Cardiac muscle cell (in vitro differentiated cells and primary cell): ENCODE results near the gene MAMLD1. TPM values are rescaled to one million over a fixed set of nuclear protein-coding genes. Genes with fewer than 3 reads are reported as not detected.

Experiments used
- DNase-seq, 2 donors: peaks; one replicate each; pipeline versions ENCODE4 v3.0.0 to v3.0.0-alpha.2; 2010 to 2017; ENCODE audit warnings: low read depth in 1 of 2, low spot score in 1 of 2
- H3K27ac ChIP-seq: fragments of 200-600 bp; sonication (generic); 2 replicates; pipeline ENCODE4 v1.5.1; 2016
- H3K27me3 ChIP-seq: fragments of 200-600 bp; sonication (generic); 2 replicates; pipeline ENCODE4 v1.6.0; 2016; ENCODE audit warnings: control low read depth
- H3K36me3 ChIP-seq: fragments of 200-600 bp; sonication (generic); 2 replicates; pipeline ENCODE4 v1.5.1; 2016; ENCODE audit warnings: control low read depth
- H3K4me1 ChIP-seq: fragments of 200-600 bp; sonication (generic); 2 replicates; pipeline ENCODE4 v1.8.1; 2017; ENCODE audit warnings: low read depth, mild to moderate bottlenecking, mixed run types
- H3K4me3 ChIP-seq: fragments of 200-600 bp; sonication (generic); 2 replicates; pipeline ENCODE4 v1.5.1; 2016; ENCODE audit warnings: mild to moderate bottlenecking
- H3K9me3 ChIP-seq: fragments of 200-600 bp; sonication (generic); 2 replicates; pipeline ENCODE4 v1.5.1; 2017; ENCODE audit warnings: low read depth, mild to moderate bottlenecking, control low read depth
- polyA plus RNA-seq: library from polyadenylated mRNA; unstranded; fragments of >200 nt; fragmentation: Nextera tagmentation; extraction: Ambion mirVana; gene quantifications from 2 replicates; pipeline ENCODE4 v1.2.1, GENCODE V29; 2016
- total RNA-seq: library from RNA; depleted of rRNA; stranded (reverse); fragments of >200 nt; gene quantifications from 2 replicates; pipeline ENCODE4 v1.2.3, GENCODE V29; 2016
- TF ChIP-seq, protein P1 (sequence below): IDR thresholded peaks from 2 replicates; pipeline ENCODE4 v1.5.1; 2012; ENCODE audit warnings: low read depth, mild to moderate bottlenecking, low read length

The MAMLD1 gene
- total and polyA plus RNA-seq, 2 experiments from 2014 or later: 0.15 to 0.48 TPM

DNA sequence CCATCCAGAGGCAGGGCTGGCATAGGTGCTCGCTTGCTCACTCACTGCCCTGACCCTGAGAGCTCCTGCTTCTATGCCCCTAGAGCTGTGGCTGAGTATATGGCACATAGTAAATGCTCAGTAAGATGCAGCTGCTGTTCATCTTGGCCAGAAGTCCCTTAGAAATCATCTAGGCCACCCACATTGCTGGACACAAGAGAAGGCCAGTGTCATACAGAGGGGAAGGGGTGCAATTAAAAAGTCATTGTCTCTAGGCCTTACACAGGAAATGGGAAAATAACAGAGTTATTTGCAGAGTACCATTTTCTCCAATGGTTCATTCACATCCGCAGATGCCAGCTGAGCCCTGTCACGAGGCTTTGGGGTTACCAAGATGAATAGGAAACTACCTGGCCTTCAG, 88.8 kb downstream of the MAMLD1 start:
- TF ChIP-seq, protein P1, sequence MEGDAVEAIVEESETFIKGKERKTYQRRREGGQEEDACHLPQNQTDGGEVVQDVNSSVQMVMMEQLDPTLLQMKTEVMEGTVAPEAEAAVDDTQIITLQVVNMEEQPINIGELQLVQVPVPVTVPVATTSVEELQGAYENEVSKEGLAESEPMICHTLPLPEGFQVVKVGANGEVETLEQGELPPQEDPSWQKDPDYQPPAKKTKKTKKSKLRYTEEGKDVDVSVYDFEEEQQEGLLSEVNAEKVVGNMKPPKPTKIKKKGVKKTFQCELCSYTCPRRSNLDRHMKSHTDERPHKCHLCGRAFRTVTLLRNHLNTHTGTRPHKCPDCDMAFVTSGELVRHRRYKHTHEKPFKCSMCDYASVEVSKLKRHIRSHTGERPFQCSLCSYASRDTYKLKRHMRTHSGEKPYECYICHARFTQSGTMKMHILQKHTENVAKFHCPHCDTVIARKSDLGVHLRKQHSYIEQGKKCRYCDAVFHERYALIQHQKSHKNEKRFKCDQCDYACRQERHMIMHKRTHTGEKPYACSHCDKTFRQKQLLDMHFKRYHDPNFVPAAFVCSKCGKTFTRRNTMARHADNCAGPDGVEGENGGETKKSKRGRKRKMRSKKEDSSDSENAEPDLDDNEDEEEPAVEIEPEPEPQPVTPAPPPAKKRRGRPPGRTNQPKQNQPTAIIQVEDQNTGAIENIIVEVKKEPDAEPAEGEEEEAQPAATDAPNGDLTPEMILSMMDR: no peak
- H3K36me3 ChIP-seq: no peaks in the 10 kb centered on the region
- H3K27me3 ChIP-seq: no peaks in the 10 kb centered on the region
- H3K27ac ChIP-seq: no peak overlapping the region
- DNase-seq: no peak
- H3K9me3 ChIP-seq: no peaks in the 10 kb centered on the region
- H3K4me3 ChIP-seq: no peak overlapping the region
- no peaks in the 10 kb centered on the region for H3K4me1 ChIP-seq

DNA sequence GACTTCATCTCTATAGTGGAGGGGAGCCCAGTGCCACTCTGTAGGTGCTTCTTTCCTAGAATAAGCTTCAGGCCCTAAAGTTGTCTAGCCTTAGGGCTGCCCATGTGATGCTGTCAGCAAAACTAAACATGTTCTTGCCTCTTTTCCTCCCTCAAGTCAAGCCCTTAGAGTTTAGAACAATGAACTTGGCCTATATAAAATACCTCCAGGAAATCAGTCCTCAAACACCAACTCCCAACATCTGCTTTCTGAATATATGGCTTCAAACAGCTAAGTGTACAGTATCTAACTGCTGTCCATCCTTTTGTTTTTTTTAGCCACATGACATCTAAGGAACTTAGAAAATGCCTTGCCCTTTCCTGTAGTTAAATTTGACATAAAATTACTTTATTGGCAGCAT, 91.0 kb downstream of the MAMLD1 start:
- Histone ChIP-seq H3K27ac (no peak overlapping the region), H3K4me3 (no peak overlapping the region), H3K4me1 (no peaks in the 10 kb centered on the region), H3K27me3 (no peaks in the 10 kb centered on the region), H3K9me3 (no peaks in the 10 kb centered on the region), H3K36me3 (no peaks in the 10 kb centered on the region)
- no peak for DNase-seq
- TF ChIP-seq, protein P1: no peak

DNA sequence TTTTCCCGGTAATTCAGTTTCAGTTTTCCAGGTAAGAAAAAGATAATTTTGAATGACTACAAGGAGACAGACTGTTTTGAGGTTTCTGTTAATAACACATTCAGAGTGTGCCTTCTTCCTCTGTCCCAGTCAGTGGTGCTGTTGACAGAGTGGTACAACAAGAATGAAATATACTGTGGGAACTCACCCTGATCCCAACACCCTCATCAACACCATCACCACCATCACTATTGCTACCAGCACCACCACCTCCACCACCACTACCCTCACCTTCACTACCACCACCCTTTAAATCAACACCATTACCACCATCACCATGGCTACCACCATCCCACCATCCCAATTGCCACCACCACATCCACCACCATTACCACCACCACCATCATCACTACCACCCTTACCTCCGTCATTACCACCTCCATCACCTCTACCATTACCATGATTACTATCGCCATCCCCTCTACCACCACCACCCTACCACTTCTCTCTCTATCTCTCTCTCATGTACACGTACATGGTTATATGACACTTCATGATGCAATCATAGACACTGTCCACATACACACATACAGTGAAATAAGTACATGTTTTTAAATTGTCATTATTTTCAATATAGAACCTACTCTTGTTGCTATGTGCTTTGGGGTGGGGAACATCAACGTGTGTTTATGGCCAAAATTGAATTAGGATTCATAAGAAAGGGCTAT, 91.5 kb downstream of the MAMLD1 start:
- no peak overlapping the region for H3K4me3 ChIP-seq
- no peaks in the 10 kb centered on the region for H3K27me3 ChIP-seq
- H3K27ac ChIP-seq: no peak overlapping the region
- TF ChIP-seq, protein P1: no peak
- H3K4me1 ChIP-seq: no peaks in the 10 kb centered on the region
- H3K36me3 ChIP-seq: no peaks in the 10 kb centered on the region
- no peaks in the 10 kb centered on the region for H3K9me3 ChIP-seq
- no peak for DNase-seq

DNA sequence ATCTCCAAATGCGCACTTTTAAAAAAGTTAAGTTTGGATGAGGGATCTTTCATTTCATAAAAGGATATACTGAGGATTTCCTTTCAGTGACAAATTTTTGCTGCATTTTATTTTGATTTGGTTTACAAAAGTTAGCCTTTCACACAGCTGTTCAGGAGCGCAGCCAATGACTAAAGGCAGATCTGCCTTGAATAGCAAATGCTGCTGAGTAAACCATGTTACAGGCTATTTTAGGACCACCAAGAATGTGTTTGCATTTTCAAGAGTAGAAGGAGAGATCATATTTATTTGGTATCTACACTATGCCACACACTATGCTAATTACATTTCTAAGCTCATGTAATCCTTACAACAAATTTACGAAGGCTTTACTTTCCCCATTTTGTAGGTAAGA, 92.1 kb downstream of the MAMLD1 start:
- no peak overlapping the region for H3K27ac ChIP-seq
- no peaks in the 10 kb centered on the region for H3K4me1 ChIP-seq
- no peak overlapping the region for H3K4me3 ChIP-seq
- H3K9me3 ChIP-seq: no peaks in the 10 kb centered on the region
- no peak for DNase-seq
- TF ChIP-seq, protein P1: no peak
- H3K27me3 ChIP-seq: no peaks in the 10 kb centered on the region
- H3K36me3 ChIP-seq: no peaks in the 10 kb centered on the region

DNA sequence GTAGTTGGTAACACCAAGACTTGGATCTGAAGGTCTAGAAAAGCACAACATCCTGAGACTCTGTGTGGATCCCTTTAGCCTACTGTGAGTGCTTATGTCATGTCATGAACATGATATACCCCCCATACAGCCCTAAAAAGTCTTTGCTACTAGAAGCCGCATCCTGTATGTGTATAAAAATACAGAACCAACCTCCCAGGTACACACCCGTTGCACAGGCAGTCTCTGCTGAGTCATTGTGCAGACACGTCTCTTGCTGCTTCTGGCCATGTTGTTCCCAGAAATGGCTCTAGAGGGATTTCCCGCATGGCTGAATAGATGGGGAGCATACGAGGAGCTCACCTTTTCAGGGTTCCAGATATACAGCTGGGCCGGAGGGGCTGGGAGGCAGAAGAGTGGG, 93.3 kb downstream of the MAMLD1 start:
- no peaks in the 10 kb centered on the region for H3K27me3 ChIP-seq
- H3K4me1 ChIP-seq: no peaks in the 10 kb centered on the region
- no peaks in the 10 kb centered on the region for H3K36me3 ChIP-seq
- TF ChIP-seq, protein P1: no peak
- no peak overlapping the region for H3K4me3 ChIP-seq
- no peak for DNase-seq
- H3K27ac ChIP-seq: no peak overlapping the region
- H3K9me3 ChIP-seq: no peaks in the 10 kb centered on the region
